C4-2B (cell line): ENCODE results near the gene LENG9.
"Not testable (repeated sequence)": the region's sequence is repeated elsewhere in the genome, so short reads cannot be mapped to it uniquely, and the experiment has no call there.

Experiments
- H3K27ac ChIP-seq: fragments of 450-650 bp; 2 replicates; pipeline ENCODE4 v1.5.1; 2017
- ZFX ChIP-seq: fragments of 450-650 bp; IDR thresholded peaks from 2 replicates; pipeline ENCODE4 v1.6.1; 2017
- TF ChIP-seq, protein P1 (sequence below): fragments of 450-650 bp; conservative IDR thresholded peaks from 2 replicates; pipeline ENCODE4 v1.5.1; 2017; ENCODE audit warnings: mild to moderate bottlenecking

The LENG9 gene

DNA sequence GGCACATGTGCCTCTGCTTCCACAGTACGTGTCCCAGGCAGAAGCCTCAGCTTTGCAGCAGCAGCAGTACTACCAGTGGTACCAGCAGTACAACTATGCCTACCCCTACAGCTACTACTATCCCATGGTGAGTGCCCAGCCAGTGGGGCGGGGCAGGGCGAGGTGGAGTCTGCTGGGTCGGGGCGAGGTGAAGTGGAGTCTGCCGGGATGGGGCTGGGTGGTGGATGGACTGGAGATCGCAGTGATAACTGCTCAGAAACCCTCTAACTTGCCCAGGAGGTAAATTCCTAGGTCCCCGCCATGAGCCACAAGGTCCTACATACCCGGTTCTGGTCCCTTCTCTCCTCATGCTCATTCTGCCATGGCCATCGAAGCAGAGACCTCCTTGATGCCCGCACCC is 11.0 kb downstream of the LENG9 start:
- no peak overlapping the region for H3K27ac ChIP-seq
- no peak for TF ChIP-seq ZFX
- TF ChIP-seq, protein P1, sequence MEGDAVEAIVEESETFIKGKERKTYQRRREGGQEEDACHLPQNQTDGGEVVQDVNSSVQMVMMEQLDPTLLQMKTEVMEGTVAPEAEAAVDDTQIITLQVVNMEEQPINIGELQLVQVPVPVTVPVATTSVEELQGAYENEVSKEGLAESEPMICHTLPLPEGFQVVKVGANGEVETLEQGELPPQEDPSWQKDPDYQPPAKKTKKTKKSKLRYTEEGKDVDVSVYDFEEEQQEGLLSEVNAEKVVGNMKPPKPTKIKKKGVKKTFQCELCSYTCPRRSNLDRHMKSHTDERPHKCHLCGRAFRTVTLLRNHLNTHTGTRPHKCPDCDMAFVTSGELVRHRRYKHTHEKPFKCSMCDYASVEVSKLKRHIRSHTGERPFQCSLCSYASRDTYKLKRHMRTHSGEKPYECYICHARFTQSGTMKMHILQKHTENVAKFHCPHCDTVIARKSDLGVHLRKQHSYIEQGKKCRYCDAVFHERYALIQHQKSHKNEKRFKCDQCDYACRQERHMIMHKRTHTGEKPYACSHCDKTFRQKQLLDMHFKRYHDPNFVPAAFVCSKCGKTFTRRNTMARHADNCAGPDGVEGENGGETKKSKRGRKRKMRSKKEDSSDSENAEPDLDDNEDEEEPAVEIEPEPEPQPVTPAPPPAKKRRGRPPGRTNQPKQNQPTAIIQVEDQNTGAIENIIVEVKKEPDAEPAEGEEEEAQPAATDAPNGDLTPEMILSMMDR, result no peak

DNA sequence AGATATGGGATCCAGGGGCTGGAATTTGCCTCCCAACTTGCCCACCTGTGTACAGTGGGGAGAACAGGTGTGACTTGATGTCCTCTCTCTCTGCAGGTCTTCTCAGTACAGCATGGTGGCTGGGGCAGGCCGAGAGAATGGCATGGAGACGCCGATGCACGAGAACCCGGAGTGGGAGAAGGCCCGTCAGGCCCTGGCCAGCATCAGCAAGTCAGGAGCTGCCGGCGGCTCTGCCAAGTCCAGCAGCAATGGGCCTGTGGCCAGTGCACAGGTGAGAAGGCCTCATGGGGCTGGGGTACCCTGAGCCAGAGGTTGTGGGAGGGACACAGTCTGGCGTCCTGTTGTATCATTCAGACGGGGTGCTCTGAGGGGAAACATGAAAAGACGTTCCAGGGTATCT is 11.6 kb downstream of the LENG9 start:
- TF ChIP-seq ZFX, result no peak
- TF ChIP-seq, protein P1, result no peak

DNA sequence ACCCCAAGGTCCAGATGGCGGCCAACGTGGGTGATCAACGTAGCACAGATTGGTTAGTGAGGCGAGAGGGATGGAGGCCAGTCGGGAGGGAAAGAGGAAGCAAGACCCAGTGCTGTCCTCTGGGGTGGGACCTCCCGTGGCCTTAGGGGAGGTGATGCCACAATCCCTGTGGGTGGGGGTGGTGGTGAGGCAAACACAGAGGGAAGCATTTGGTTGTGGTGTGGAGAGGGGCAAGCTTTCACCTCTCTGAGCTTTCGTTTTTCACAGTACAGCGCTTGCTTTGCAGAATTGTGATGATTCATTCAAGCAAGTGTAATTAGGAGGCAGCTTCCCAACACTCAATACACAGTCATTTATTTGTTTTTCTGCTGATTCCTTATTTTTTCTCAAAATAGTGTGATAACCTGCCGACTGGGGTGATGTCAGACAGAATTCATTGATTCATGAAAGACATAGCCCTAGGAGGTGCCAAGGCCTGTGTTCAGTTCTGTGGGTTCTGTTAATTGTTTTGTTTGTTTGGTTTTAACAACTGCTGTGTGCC is 12.2 kb downstream of the LENG9 start:
- H3K27ac ChIP-seq, result peak overlapping the region; percentile 86
- no peak for TF ChIP-seq ZFX
- TF ChIP-seq, protein P1, result no peak

More for the DNA sequence above, 11.6 kb downstream of the LENG9 start:
- no peak overlapping the region for H3K27ac ChIP-seq

DNA sequence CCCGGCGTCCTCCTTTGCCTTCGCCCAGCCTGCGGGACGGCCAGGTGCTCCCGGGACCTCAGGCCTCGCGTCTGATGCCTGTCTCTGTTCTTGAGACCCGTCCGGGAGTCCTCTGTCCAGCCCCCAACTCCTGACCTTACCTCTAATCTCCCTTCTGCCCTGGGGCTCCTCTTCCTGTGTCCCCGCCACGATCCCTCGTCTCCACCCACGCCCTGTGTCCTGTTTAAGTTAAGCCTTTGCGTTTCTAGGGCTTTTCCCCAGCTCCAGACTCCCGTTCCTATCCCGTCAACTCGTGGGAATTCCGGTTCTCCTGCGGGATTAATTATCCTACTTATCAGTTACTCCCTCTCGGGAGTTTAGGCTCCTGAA is 13.9 kb downstream of the LENG9 start:
- H3K27ac ChIP-seq, result peak overlapping the region; percentile 86
- 0 out of 2 replicates have a peak, but pooled peaks have one; percentile 2 for TF ChIP-seq ZFX
- TF ChIP-seq, protein P1, result no peak

DNA sequence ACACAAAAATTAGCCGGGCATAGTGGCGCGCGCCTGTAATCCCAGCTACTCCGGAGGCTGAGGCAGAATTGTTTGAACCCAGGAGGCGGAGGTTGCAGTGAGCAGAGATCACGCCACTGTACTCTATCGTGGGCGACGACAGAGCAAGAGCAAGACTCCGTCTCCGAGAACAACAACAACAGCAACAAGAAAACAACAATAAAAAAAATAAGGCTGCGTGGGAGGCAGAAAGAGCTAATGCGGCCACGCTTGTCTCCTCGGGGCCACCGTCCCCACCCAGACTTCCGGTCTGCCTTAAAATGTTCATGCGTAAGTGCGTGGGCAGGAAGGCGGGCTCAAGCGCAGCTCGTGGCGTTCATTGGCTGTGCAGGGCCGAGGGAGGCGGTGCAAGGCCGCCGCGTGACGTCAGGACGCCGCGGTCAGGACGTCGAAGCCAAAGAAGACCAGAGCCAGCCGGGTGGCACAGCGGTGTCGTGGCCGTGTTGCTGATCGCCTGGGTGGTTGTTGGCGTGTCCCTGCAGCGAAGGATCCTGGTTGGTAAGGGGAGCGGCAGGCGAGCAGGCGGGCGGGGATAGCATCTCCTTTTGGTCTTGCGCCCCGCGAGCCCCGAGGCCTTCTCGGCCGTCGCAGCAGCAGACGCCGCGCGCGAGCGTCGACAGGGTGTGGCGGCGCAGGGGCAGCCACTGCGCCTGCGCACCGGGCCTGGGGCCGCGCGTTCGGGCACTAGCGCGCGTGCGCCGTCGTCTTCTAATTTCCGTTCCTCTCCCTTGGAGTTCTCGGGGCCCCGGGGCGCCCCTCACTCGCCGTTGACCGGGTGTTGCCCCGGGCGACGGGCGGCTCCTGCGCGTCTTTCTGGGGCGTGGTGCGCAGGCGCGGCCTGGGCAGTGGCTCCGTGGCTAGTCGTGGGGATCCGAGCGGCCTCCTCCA is 14.5 kb downstream of the LENG9 start, which contains the start of gene LENG8:
TSS of gene LENG8 (plus strand) at position 426 of the 927 bp plus-strand sequence. CDS start 2,146 bp downstream, outside the sequence.
- H3K27ac ChIP-seq, result peak within 1 kb of the TSS; percentile 86
- TF ChIP-seq, protein P1, result no peak
- peak; percentile 92 for TF ChIP-seq ZFX

DNA sequence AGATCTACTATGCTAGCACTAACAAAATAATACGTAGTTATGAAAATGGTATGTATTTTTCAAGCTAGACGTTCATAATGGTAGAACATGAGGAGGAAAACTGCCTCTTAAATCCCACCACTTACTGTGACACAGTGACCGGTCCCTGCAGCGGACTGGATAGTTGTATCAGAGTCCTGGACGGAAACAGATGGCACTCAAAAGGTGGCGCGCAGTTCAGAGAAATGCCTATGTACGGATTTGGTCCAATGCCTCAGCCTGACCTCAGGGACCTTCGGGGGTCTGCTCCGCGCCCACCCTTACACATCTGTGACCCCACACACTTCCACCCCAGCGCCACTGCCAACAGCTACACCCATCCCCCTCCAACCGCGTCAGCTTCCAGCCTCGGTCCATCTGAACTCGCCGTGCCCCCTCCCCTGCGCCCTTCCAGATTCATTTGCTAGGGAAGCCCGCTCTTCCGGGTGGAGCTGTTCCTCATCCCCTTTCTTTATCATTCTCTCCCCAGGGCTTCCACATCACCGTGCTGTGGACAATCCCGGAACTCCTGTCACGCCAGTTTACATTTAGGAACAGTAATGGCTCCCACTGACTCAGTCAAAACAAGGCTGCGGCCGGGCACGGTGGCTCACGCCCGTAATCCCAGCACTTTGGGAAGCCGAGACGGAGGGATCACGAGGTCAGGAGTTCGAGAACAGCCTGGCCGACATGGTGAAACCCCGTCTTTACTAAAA is 15.4 kb downstream of the LENG9 start:
- TF ChIP-seq, protein P1, result no peak
- TF ChIP-seq ZFX, result no peak
- H3K27ac ChIP-seq, result peak overlapping the region; percentile 86

DNA sequence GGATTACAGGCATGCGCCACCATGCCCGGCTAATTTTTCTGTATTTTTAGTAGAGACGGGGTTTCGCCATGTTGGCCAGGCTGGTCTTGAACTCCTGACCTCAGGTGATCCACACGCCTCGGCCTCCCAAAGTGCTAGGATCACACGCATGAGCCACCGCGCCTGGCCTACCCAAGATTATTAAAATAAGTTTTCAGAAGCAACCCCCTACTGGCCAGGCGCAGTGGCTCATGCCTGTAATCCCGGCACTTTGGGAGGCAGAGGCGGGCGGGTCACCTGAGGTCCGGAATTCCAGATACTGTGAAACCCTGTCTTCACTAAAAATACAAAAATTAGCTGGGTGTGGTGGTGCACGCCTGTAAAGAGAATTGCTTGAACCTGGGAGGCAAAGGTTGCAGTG is 17.2 kb downstream of the LENG9 start:
- H3K27ac ChIP-seq, result not testable (repeated sequence)
